COR-L47 (cell line): ENCODE data around the gene RAB7B.
"Not testable (repeated sequence)": the region's sequence is repeated elsewhere in the genome, so short reads cannot be mapped to it uniquely, and the experiment has no call there.

Experiments used
- DNase-seq: peaks from one replicate; lab custom pipeline; 2025; lab: John Stamatoyannopoulos, UW

The RAB7B gene

GRCh38 chr1:206002871-206003801 is at the start of gene RAB7B:
TSS of gene RAB7B (minus strand) at chr1:206003395. CDS start at chr1:205994135, 9,260 bp downstream.
- DNase-seq = no peak

- DNase-seq = not testable (repeated sequence)
These were observed 49.2 kb upstream of the RAB7B start for GRCh38 chr1:206052231-206052865.

- DNase-seq = no peak
These were observed 47.5 kb upstream of the RAB7B start for GRCh38 chr1:206050655-206051235.

GRCh38 chr1:206049919-206050600 is 46.9 kb upstream of the RAB7B start:
- no peak for DNase-seq

- DNase-seq = no peak
These were observed 46.1 kb upstream of the RAB7B start for GRCh38 chr1:206049293-206049692.

- DNase-seq = no peak
These were observed 45.4 kb upstream of the RAB7B start for GRCh38 chr1:206048582-206048981.

GRCh38 chr1:206047271-206047670 is 44.1 kb upstream of the RAB7B start:
- no peak for DNase-seq

GRCh38 chr1:206041640-206042039 is 38.4 kb upstream of the RAB7B start:
- no peak for DNase-seq

- DNase-seq = no peak
These were observed 37.1 kb upstream of the RAB7B start for GRCh38 chr1:206040328-206040727.

GRCh38 chr1:206039046-206039973 is 36.1 kb upstream of the RAB7B start:
- DNase-seq = no peak

GRCh38 chr1:206037581-206037980 is 34.4 kb upstream of the RAB7B start:
- DNase-seq = no peak

- DNase-seq = no peak
These were observed 33.7 kb upstream of the RAB7B start for GRCh38 chr1:206036663-206037455.

GRCh38 chr1:206035027-206035426 is 31.8 kb upstream of the RAB7B start:
- DNase-seq = peak; percentile 27

- no peak for DNase-seq
These were observed 29.4 kb upstream of the RAB7B start for GRCh38 chr1:206032380-206033140.

GRCh38 chr1:206030714-206031113 is 27.5 kb upstream of the RAB7B start:
- DNase-seq = peak; percentile 67

GRCh38 chr1:206030191-206030590 is 27.0 kb upstream of the RAB7B start:
- no peak for DNase-seq

GRCh38 chr1:206029484-206029883 is 26.3 kb upstream of the RAB7B start:
- no peak for DNase-seq

- no peak for DNase-seq
These were observed 22.2 kb upstream of the RAB7B start for GRCh38 chr1:206025283-206025820.

- no peak for DNase-seq
These were observed 20.5 kb upstream of the RAB7B start, which contains the start of gene CTSE for GRCh38 chr1:206023695-206024094. TSS of gene CTSE (minus strand) at chr1:206023895. CDS start at chr1:206023791, 104 bp downstream.
